Prostate gland (tissue), 2 donors: Measurements from ENCODE around the gene TMEM219. TPM values are rescaled to one million over a fixed set of nuclear protein-coding genes. Genes with fewer than 3 reads are reported as not detected.
"Not testable (repeated sequence)": the region's sequence is repeated elsewhere in the genome, so short reads cannot be mapped to it uniquely, and the experiment has no call there.

Experiments
- DNase-seq: peaks from one replicate; pipeline ENCODE4 v3.0.0-alpha.2; 2019; ENCODE audit warnings: low spot score
- H3K27ac ChIP-seq, 2 donors: fragments of 200-600 bp; sonication (generic); 2 replicates each; pipeline ENCODE4 v1.5.1; 2017 to 2019
- H3K27me3 ChIP-seq: fragments of 200-600 bp; sonication (generic); replicated peaks from 2 replicates; pipeline ENCODE4 v1.5.1; 2019; ENCODE audit not compliant: insufficient read depth
- H3K36me3 ChIP-seq, 2 donors: fragments of 200-600 bp; sonication (generic); 1 replicate in 1 of 2; 2 replicates in 1 of 2; pipeline versions ENCODE4 v1.5.1 to v1.8.1; 2017 to 2019
- H3K4me1 ChIP-seq: fragments of 200-600 bp; sonication (generic); replicated peaks from 2 replicates; pipeline ENCODE4 v1.5.1; 2019
- H3K4me3 ChIP-seq, 2 donors: fragments of 200-600 bp; sonication (generic); 2 replicates each; pipeline ENCODE4 v1.5.1; 2017 to 2019
- H3K9me3 ChIP-seq: fragments of 200-600 bp; sonication (generic); 2 replicates; pipeline ENCODE4 v1.5.1; 2017
- CTCF ChIP-seq, 4 experiments: fragments of 200-600 bp in 2 of 4; fragments of 450-650 bp in 2 of 4; sonication (generic) in 2 of 4; IDR thresholded peaks; 1 replicate in 3 of 4; 2 replicates in 1 of 4; pipeline ENCODE4 v1.5.1; 2016 to 2019; ENCODE audit warnings: antibody characterized with exemption in 4 of 4, mild to moderate bottlenecking in 2 of 4, moderate library complexity in 2 of 4
- POLR2A ChIP-seq: fragments of 450-650 bp; IDR thresholded peaks from one replicate; pipeline ENCODE4 v1.6.1; 2016; ENCODE audit warnings: antibody characterized with exemption, mild to moderate bottlenecking
- POLR2AphosphoS5 ChIP-seq: sonication (generic); formaldehyde crosslinking; IDR thresholded peaks from one replicate; pipeline ENCODE4 v1.6.1; 2017; ENCODE audit warnings: antibody characterized with exemption
- WGBS: methylation state at CpG from one replicate; pipeline ENCODE4 v1.1.5; 2018; 5-methylcytosine and 5-hydroxymethylcytosine counted together
- intact Hi-C: fragments of 100-400 bp; cut with DNase I; formaldehyde crosslinking; loops from one replicate; pipeline ENCODE4 v1.14.2; 2022
- total RNA-seq, 2 donors: library from RNA; depleted of rRNA; stranded (reverse); fragments of >200 nt; gene quantifications; one replicate each; pipeline ENCODE4 v1.1.0, GENCODE V29; 2016

TMEM219 gene
- total RNA-seq, 2 donors from 2014 or later: 188 to 218 TPM

GRCh38 chr16:30017277-30017656, 55.4 kb downstream of the TMEM219 start:
- no peaks in the 10 kb centered on the region for H3K36me3 ChIP-seq
- H3K9me3 ChIP-seq: no peaks in the 10 kb centered on the region
- H3K27me3 ChIP-seq: no peaks in the 10 kb centered on the region
- 97% methylated on average over 2 of the region's 2 CpGs for WGBS
- no peak for DNase-seq
- TF ChIP-seq POLR2AphosphoS5 (no peak), POLR2A (no peak), CTCF (IDR thresholded peaks at IDR 0.05) (no peak)
- intact Hi-C loops: no loop called here
- no peak overlapping the region for H3K27ac ChIP-seq
- no peaks in the 10 kb centered on the region for H3K4me1 ChIP-seq
- H3K4me3 ChIP-seq: no peak overlapping the region

GRCh38 chr16:30017937-30018336, 56.1 kb downstream of the TMEM219 start:
- DNase-seq, intact Hi-C loops, H3K36me3 ChIP-seq, H3K27ac ChIP-seq, H3K9me3 ChIP-seq, H3K27me3 ChIP-seq, H3K4me3 ChIP-seq, H3K4me1 ChIP-seq: not testable (repeated sequence)
- 78% methylated on average over 4 of the region's 4 CpGs for WGBS

- WGBS: 72% methylated on average over 4 of the region's 4 CpGs
- Histone ChIP-seq H3K36me3 (no peaks in the 10 kb centered on the region), H3K27ac (no peak overlapping the region), H3K4me1 (no peaks in the 10 kb centered on the region), H3K4me3 (no peak overlapping the region), H3K9me3 (no peaks in the 10 kb centered on the region), H3K27me3 (no peaks in the 10 kb centered on the region)
- TF ChIP-seq POLR2A (no peak), CTCF (IDR thresholded peaks at IDR 0.05) (no peak), POLR2AphosphoS5 (no peak)
- DNase-seq: no peak
- intact Hi-C loops: no loop called here
These were observed 56.9 kb downstream of the TMEM219 start for GRCh38 chr16:30018731-30019158.

Other genes with a start within 250 kb of the TMEM219 start
- gene C16orf54, start 216.1 kb upstream of the TMEM219 start, total RNA-seq: 1 to 10 TPM; 1.1 to 1.2 TPM
- not detected for gene ZG16, start 183.8 kb upstream of the TMEM219 start, total RNA-seq
- 10 to 100 TPM; 58.5 to 89.6 TPM for gene KIF22, start 171.3 kb upstream of the TMEM219 start, total RNA-seq
- gene MAZ, start 155.6 kb upstream of the TMEM219 start, total RNA-seq: 100 to 1,000 TPM; 180 to 188 TPM
- 10 to 100 TPM in 1 of 2 donors, 1 to 10 TPM in 1; 6.6 to 19.2 TPM for gene PRRT2, start 149.9 kb upstream of the TMEM219 start, total RNA-seq
- 10 to 100 TPM; 64.3 to 64.4 TPM for gene PAGR1, start 145.9 kb upstream of the TMEM219 start, total RNA-seq
- gene MVP, start 141.6 kb upstream of the TMEM219 start, total RNA-seq: 100 to 1,000 TPM in 1 of 2 donors, 10 to 100 TPM in 1; 59.3 to 247 TPM
- gene CDIPT, start 98.9 kb upstream of the TMEM219 start, total RNA-seq: 100 to 1,000 TPM; 121 to 132 TPM
- gene SEZ6L2, start 62.5 kb upstream of the TMEM219 start, total RNA-seq: 10 to 100 TPM; 60.7 to 62.9 TPM
- 1 to 10 TPM; 1.2 to 5.1 TPM for gene ASPHD1, start 61.6 kb upstream of the TMEM219 start, total RNA-seq
- 100 to 1,000 TPM in 1 of 2 donors, 10 to 100 TPM in 1; 15.9 to 134 TPM for gene KCTD13, start 35.9 kb upstream of the TMEM219 start, total RNA-seq
- 10 to 100 TPM; 43.8 to 97.4 TPM for gene TAOK2, start 11.8 kb downstream of the TMEM219 start, total RNA-seq
- gene HIRIP3, start 33.5 kb downstream of the TMEM219 start, total RNA-seq: 10 to 100 TPM; 10.8 to 22.4 TPM
- gene INO80E, start 34.2 kb downstream of the TMEM219 start, total RNA-seq: 100 to 1,000 TPM in 1 of 2 donors, 10 to 100 TPM in 1; 51.8 to 113 TPM
- gene DOC2A, start 48.9 kb downstream of the TMEM219 start, total RNA-seq: 1 to 10 TPM; 3.0 to 6.4 TPM
- not detected for gene C16orf92, start 61.1 kb downstream of the TMEM219 start, total RNA-seq
- gene TLCD3B, start 69.2 kb downstream of the TMEM219 start, total RNA-seq: 10 to 100 TPM in 1 of 2 donors, under 1 TPM in 1; 0.46 to 17.2 TPM
- gene ALDOA, start 103.7 kb downstream of the TMEM219 start, total RNA-seq: 100 to 1,000 TPM; 884 to 943 TPM
- gene PPP4C, start 113.9 kb downstream of the TMEM219 start, total RNA-seq: 10 to 100 TPM; 67.8 to 85.4 TPM
- 1 to 10 TPM; 1.5 to 2.5 TPM for gene TBX6, start 129.8 kb downstream of the TMEM219 start, total RNA-seq
- gene YPEL3, start 134.1 kb downstream of the TMEM219 start, total RNA-seq: 100 to 1,000 TPM; 150 to 164 TPM
- 1 to 10 TPM in 1 of 2 donors, under 1 TPM in 1; 0.91 to 2.4 TPM for gene GDPD3, start 151.5 kb downstream of the TMEM219 start, total RNA-seq
- gene MAPK3, start 161.1 kb downstream of the TMEM219 start, total RNA-seq: 10 to 100 TPM; 19.0 to 77.4 TPM
- gene CORO1A, start 221.5 kb downstream of the TMEM219 start, total RNA-seq: 10 to 100 TPM in 1 of 2 donors, 1 to 10 TPM in 1; 8.9 to 14.7 TPM
- 100 to 1,000 TPM; 137 to 151 TPM for gene BOLA2B, start 231.6 kb downstream of the TMEM219 start, total RNA-seq
- gene SLX1A, start 231.8 kb downstream of the TMEM219 start, total RNA-seq: 10 to 100 TPM; 36.8 to 41.3 TPM
- 10 to 100 TPM in 1 of 2 donors, 1 to 10 TPM in 1; 8.8 to 10.2 TPM for gene SULT1A3, start 237.2 kb downstream of the TMEM219 start, total RNA-seq